Suppressor macrophage treated with lipopolysaccharide for 1 hour (primary cell): ENCODE results near the gene COPE.
A peak's percentile ranks its signal among the peaks of the same experiment; 100 is the strongest.
"Not testable (repeated sequence)": the region's sequence is repeated elsewhere in the genome, so short reads cannot be mapped to it uniquely, and the experiment has no call there.

ENCODE experiments used
- DNase-seq, 3 donors: peaks; one replicate each; pipeline ENCODE4 v3.0.0-alpha.2; 2020 to 2022

The COPE gene

GRCh38 chr19:18908917-18909619 is 10.1 kb downstream of the COPE start:
- DNase-seq, result no peak

DNA sequence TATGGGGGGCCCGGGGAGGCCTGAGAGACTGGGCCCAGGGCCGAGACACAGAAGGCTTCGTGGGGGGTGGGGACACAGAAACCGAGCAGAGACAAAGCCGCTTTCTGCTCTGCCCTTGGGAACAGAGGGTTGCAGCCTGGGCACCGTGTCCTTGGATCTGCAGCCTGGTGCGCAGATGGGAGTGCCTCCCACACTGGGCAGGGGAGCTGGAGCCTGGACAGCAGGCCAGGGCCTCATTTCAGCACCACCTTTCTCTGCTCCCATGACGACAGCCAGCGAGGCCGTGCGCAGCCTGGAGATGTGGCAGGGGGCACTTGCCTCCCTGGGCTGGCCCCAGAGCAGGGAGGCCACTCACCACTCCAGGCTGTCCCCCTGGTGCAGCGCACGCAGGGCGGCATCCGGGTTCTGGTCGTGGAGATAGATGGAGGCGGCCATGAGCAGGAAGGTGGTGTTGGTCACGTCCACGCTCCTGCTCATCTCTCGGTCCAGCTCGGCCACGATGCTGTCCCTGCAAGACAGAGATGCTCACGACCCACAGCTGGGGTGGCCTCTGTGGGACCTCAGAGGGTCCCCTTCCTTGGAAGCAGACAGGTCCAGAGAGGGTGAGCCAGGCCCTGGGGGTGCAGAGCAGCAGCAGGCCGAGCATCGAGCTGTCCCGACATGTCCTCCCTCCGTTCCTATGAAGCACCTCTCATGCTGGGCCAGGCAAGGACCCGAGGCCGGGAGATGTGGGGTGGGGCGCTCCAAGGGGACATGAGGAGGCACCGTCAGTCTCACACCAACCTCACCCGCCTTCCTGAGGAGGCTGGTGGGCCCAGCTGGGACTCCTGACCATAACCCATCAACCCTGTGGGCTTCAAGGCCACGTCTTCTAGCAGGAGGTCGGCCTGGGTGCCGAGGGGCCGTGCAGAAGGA is 12.3 kb downstream of the COPE start:
- DNase-seq, result no peak

DNA sequence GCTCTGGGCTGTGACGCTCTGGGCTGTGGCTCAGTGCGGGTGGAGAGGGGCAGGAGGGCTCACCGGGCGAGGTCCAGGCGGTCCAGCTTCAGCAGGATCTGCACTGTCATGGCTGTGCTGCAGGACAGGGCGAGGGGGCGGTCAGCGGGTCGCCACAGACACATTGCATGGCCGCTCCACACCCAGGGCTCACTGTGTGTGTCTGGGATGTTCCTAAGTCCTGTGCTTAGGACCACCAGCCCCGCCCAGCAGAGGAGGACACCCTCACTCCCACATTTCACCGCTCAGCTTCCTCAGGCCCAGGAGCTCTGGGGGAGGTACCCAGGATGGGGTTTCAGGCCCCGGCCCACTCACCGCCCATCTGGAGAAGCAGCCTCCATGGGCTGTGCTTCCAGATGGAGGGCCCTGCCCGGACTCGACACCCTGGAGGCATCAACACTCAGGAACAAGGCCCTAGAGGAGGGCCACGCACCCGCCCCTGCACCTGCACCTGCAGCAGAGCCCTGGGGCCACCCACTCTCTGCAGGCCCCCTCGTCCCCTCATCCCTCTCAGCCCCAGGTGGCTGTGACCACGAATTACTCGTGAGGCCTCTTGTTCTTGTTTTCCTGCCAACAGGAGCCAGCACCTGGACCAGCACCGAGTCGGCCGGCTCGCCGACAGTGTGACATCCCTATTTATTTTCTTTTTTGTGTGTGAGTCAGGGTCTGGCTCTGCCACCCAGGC is 13.5 kb downstream of the COPE start:
- DNase-seq, result no peak

DNA sequence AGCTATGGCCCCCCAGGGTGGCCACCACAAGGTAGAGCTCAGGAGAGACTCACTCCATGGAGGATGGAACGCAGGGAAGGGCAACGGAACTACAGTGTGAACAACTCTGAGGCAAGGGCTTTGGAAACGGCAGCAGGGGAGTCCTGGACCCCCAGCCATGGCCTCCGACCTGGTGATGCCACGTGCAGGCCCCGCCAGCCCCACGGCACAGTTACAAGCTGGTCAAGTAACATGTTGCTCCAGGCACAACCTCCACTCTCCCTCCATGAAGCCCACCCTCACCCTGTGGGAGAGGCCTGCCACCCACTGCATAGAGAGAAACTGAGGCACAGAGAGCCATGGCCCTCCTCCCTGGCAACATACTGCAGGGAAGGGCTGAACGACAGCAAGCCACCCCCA is 14.1 kb downstream of the COPE start:
- DNase-seq, result no peak

GRCh38 chr19:18904334-18905057 is 14.7 kb downstream of the COPE start:
- no peak for DNase-seq

DNA sequence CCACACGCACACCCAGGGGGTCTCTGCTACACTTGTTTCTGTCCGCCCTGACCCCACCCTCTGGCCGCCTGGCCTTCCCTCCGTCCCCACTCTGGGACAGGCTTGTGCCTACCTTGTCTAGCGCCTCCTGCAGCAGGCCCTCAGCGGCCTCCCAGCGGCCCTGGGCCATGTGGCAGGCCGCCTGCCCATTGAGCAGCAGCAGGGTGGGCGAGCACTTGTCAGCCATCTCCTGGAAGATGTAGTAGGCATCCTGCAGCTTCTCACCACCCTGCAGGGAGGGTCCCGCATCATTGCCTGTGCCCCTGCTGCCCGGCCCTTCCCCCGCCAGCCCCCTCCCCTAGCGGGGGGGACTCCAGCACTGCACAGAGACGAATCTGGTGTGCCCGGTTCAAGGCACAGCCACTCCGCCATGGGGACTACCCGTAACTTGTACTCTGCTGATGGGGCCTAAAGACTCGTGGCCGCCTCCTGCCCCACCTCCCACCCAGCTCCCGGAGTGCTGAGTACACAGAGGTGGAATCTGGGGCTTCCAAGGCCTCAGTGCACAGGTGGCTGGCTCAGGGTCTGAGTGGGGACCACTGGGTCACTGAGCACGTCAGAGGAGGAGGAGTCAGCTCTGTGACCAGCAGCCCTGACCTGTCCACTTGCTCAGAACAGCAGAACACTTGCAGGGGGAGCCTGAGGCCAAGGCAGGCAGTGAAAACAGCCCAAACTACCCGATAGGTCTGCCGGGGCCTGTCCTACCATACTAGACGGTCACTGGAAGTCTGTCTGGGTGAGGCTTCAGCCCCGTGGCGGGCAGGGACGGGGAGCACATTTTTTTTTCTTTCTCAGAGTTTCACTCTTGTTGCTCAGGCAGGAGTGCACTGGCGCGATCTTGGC is 15.8 kb downstream of the COPE start:
- no peak for DNase-seq

GRCh38 chr19:18902519-18902918 is 16.7 kb downstream of the COPE start:
- not testable (repeated sequence) for DNase-seq

DNA sequence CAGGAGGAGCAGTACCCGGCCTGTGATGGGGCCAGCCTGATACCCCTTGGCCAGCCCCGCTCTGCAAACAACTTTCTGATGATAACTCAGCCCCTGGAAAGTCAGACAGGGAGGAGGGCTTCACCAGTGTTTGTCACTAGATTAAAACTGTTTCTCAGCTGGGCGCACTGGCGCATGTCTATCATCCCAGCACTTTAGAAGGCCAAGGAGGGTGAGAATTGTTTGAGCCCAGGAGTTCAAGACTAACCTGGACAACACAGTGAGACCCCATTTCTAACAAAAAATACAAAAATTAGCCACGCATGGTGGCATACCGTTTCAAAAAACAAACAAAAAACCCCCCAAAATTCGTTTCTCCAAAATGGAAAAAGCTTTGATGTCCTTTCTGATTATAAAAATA is 17.7 kb downstream of the COPE start:
- no peak for DNase-seq

DNA sequence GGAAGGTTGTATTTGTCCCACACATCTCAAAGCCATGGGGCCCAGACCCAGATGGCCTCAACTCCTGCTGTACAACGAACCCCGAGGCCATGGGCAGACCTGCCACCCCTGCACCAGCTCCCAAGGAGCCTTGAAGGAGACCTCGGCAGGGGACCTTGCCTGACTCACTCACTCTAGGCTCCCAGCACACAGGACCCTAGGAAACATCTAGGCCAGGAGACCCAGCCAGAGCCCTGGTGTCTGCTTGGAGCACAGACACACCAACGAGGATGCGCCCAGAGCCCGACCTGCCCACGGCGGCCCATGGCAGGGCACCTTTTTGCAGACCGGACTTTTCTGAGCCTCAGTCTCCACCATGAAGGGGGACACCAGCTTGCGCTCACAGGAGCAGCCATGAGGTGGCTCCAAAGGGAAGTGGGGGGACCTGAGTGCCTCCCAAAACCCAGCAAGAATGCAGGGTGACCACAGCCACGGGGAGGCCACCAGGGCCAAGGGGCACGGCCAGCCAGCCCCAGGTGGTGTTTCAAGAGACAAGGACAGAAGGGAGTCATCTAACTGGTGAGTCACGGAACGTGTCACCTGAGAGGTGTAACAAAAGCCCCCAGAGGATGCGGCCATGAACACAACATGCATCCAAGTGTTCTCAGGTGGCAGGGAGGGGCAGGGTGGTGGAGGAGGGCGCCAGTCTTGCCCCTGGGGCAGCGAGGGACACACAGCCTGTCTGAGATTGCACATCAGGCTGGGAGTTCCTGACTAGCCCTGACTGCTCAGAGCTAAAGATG is 18.3 kb downstream of the COPE start:
- DNase-seq, result no peak

GRCh38 chr19:18899624-18900560 is 19.3 kb downstream of the COPE start:
- DNase-seq, result no peak

DNA sequence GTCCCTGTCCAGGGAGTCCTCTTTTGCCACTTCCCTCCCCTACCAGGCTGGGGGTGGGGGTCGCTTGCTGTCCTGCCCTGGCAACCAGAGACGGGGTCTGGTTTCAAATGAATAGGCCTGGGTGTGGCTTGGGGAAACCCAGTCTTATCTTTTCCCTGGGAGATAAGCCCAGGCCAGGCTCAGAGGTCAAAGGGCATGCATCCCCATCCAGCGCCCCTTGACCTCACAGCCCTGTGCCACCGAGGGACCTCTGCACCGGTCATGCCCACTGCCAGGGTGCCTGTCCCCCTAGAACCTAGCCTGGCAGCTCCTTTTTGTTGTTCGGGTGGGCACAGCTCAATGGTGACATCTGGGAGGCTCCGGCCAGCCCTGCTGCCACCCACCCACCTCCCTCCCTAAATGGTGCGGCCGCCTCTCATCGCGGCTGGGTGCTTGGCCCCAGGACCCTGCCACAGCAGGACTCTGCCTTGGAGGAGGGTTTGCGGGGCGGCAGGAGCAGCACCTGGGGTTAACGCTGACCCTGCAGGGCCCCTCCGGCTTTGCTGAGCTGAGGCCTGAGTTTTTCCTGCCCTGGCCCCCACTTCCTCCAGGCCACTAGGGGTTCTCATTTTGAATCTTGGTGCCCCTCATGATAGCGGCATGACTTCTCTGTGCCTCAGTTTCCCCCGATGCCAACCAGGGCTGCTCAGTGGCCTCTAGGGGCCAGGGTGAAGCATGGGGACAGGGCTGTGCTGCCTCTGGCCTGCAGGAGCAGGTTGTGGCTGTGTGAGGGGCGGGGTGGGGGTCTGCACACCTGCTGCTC is 20.4 kb downstream of the COPE start:
- no peak for DNase-seq

- DNase-seq, result peak in 1 of 3 donors; percentile 10
Measured at GRCh38 chr19:18898081-18898606, 21.0 kb downstream of the COPE start.

- DNase-seq, result no peak
Measured at GRCh38 chr19:18897094-18898029, 21.8 kb downstream of the COPE start.

GRCh38 chr19:18896421-18896841 is 22.8 kb downstream of the COPE start:
- DNase-seq, result peak in 2 of 3 donors; percentile 12 to 34

DNA sequence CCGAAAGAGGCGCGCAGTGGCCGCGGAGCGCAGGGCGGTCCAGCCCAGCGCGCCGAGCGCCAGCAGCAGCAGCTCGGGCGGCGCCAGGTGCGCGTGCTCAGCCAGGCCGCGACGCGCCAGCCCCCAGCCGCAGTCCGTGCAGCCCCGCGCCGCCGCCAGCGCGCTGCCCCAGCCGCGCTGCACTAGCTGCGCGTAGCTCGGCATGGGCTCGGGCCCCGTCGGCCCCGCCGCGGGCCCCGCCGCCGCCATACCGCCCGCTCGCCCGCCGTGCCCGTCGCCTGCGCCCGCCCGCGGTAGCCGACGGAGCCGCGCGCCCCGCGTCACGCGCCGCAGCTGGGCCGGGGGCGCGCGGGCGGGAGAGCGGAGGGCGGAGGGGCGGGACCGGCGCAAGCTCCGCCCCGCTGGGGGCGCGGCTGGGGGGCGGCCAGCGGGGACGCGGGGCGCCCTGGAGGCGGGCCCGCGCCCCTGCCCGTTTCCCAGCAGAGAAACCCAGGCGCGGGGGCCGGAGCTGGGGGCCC is 23.3 kb downstream of the COPE start, which contains the start of gene CERS1:
Gene CERS1 (minus strand): TSS at position 335 of the 518 bp plus-strand sequence. CDS start 86 bp downstream, at position 249.
- peak; percentile 21 to 47 (median 23) for DNase-seq

GRCh38 chr19:18895038-18895823 is 24.0 kb downstream of the COPE start:
- DNase-seq, result peak; percentile 64 to 83 (median 64)
